H1 (cell line): ENCODE data around the gene ZNF622. TPM values are rescaled to one million over a fixed set of nuclear protein-coding genes. Genes with fewer than 3 reads are reported as not detected.

Experiments used
- ATF3 ChIP-seq: IDR thresholded peaks from 2 replicates; pipeline ENCODE4 v1.6.1; 2011; ENCODE audit warnings: low read depth, mild to moderate bottlenecking, low read length; ENCODE audit not compliant: insufficient read depth
- CTBP2 ChIP-seq: IDR thresholded peaks from 2 replicates; pipeline ENCODE4 v1.7.0; 2011; ENCODE audit warnings: borderline replicate concordance, mild to moderate bottlenecking, moderate library complexity, mixed read lengths, low read length; ENCODE audit not compliant: insufficient read depth, insufficient read length
- SAP30 ChIP-seq: fragments of 300-600 bp; sonication (generic); IDR thresholded peaks from 2 replicates; pipeline ENCODE4 v1.7.1; 2012; ENCODE audit warnings: low read length, moderate library complexity, mild to moderate bottlenecking, inconsistent platforms; ENCODE audit not compliant: insufficient read depth, insufficient replicate concordance
- polyA plus RNA-seq, 7 experiments: library from polyadenylated mRNA; depleted of rRNA in 3 of 7; stranded (reverse) in 5 of 7; unstranded in 2 of 7; fragments of >200 nt in 5 of 7; fragments of 200-250 nt in 2 of 7; gene quantifications; 1 replicate in 5 of 7; 2 replicates in 1 of 7; 4 replicates in 1 of 7; pipeline versions ENCODE4 v1.2.1 to v1.2.3, GENCODE V29; 2011 to 2013; ENCODE audit warnings: missing spikeins in 2 of 7, mixed read lengths in 2 of 7
- total RNA-seq: library from RNA; stranded (reverse); fragmentation: NEBNext Ultra II Directional; extraction: Animal tissue kit (Norgen Biotek cat#: 25700); gene quantifications from 2 replicates; pipeline ENCODE4 v1.2.1, GENCODE V29; 2021

Gene ZNF622
- total and polyA plus RNA-seq, 2 of the 8 experiments (the other 6 are each of a cell fraction or from before 2014, with no cell fraction given): 8.8 to 30.8 TPM

DNA sequence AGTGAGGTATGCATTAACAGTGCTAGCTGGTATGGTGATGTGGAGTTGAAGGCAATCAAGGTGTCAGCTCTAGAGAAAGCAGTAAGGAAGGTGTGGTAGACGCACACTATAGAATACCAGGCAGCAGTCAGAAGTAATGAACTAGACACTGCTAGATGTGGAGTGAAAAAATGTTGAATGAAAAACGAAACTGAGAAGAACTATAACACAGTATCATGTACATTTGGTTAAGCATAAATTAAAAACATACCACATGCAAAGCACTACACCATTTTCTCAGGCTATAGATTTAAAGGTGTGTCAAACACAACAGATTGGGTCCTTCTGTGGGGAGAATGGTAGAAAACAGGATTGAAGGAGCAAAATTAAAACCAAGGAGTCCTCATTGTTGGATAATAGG, 15.4 kb downstream of the ZNF622 start (continued):
- TF ChIP-seq SAP30 (no peak), ATF3 (no peak), CTBP2 (no peak)
- TF ChIP-seq, all 59 proteins: peak for 0
